Measurements from ENCODE around the gene ZPR1.

GRCh38 chr11:116788975-116789374 is 1.2 kb upstream of the ZPR1 start:
- TF ChIP-seq, protein P1, sequence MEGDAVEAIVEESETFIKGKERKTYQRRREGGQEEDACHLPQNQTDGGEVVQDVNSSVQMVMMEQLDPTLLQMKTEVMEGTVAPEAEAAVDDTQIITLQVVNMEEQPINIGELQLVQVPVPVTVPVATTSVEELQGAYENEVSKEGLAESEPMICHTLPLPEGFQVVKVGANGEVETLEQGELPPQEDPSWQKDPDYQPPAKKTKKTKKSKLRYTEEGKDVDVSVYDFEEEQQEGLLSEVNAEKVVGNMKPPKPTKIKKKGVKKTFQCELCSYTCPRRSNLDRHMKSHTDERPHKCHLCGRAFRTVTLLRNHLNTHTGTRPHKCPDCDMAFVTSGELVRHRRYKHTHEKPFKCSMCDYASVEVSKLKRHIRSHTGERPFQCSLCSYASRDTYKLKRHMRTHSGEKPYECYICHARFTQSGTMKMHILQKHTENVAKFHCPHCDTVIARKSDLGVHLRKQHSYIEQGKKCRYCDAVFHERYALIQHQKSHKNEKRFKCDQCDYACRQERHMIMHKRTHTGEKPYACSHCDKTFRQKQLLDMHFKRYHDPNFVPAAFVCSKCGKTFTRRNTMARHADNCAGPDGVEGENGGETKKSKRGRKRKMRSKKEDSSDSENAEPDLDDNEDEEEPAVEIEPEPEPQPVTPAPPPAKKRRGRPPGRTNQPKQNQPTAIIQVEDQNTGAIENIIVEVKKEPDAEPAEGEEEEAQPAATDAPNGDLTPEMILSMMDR (IDR thresholded peaks at IDR 0.05) = no peak
- TF ChIP-seq POLR2A (IDR thresholded peaks at IDR 0.05) (no peak), POLR2AphosphoS5 (IDR thresholded peaks at IDR 0.05) (no peak), EP300 (IDR thresholded peaks at IDR 0.05) (no peak)
